ENCODE results near the gene ADAM12. TPM values are rescaled to one million over a fixed set of nuclear protein-coding genes. Genes with fewer than 3 reads are reported as not detected.

Gene ADAM12
- total and polyA plus RNA-seq, 2 donors (not counting 3 experiments of a cell fraction or from before 2014, with no cell fraction given) = 0.22 to 0.33 TPM

DNA sequence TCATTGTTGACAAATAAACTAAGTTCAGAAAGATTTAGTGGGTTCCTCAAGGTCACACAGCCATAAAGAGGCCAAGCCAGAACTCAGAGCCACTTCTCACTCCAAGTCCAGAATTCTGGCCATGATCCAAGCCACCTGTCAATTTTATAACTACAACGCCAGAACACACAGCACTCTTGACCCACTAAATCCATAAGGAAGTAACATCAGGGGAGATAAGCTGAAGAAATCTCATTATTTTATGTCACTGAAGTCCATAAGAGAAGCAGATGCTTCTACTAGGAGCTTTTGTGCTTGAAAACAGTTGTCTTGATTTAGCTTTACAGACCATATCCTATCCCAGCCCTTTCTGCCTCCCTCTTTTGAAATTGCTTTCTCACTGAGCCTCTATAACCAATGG lies 15.9 kb downstream of the ADAM12 start:
- Histone ChIP-seq H3K36me3 (ENCODE audit: control insufficient read depth in 2 of 2, extremely low read depth in 1 of 2, insufficient read depth in 2 of 2, low read length in 2 of 2) (no peaks in the 10 kb centered on the region), H4K20me1 (replicated peaks; ENCODE audit: control insufficient read depth, extremely low read depth, insufficient read depth, low read length) (no peaks in the 10 kb centered on the region), H3K9ac (replicated peaks; ENCODE audit: extremely low read depth, insufficient read depth, low read length) (no peak overlapping the region), H3K4me2 (ENCODE audit: insufficient read depth, low read length) (no peak overlapping the region), H3K9me1 (replicated peaks; ENCODE audit: control insufficient read depth, extremely low read depth, insufficient read depth, low read length) (no peaks in the 10 kb centered on the region), H3K79me2 (ENCODE audit: control insufficient read depth, insufficient read depth, low read length) (no peaks in the 10 kb centered on the region), H3K27me3 (ENCODE audit: control insufficient read depth in 2 of 2, insufficient read depth in 2 of 2, low read length in 2 of 2) (no peaks in the 10 kb centered on the region), H2AFZ (ENCODE audit: low read depth, low read length) (no peak overlapping the region), H3K27ac (ENCODE audit: insufficient read depth, low read depth, low read length) (no peak overlapping the region), H3K9me3 (replicated peaks; ENCODE audit: control insufficient read depth, insufficient read depth, low read length) (no peaks in the 10 kb centered on the region), H3K4me1 (ENCODE audit: control insufficient read depth, extremely low read depth, insufficient read depth, low read length) (no peaks in the 10 kb centered on the region), H3K4me3 (replicated peaks in 1 of 3; ENCODE audit: insufficient read depth in 1 of 3, low read depth in 1 of 3, low read length in 3 of 3) (no peak overlapping the region)
- TF ChIP-seq, protein P1, sequence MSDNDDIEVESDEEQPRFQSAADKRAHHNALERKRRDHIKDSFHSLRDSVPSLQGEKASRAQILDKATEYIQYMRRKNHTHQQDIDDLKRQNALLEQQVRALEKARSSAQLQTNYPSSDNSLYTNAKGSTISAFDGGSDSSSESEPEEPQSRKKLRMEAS (IDR thresholded peaks at IDR 0.05; ENCODE audit: insufficient read depth, insufficient read length) = no peak
- no peak for TF ChIP-seq EZH2 (IDR thresholded peaks at IDR 0.05; ENCODE audit: borderline replicate concordance, low read depth, low read length, severe bottlenecking)
- no peak for TF ChIP-seq MYC (IDR thresholded peaks at IDR 0.05; ENCODE audit: low read depth, low read length)
- no peak for TF ChIP-seq POLR2AphosphoS5 (IDR thresholded peaks at IDR 0.05; ENCODE audit: insufficient read depth, low read depth, low read length)
- no peak for TF ChIP-seq JUN (IDR thresholded peaks at IDR 0.05; ENCODE audit: borderline replicate concordance, insufficient read depth, insufficient read length, low read depth)
- TF ChIP-seq, protein P2, sequence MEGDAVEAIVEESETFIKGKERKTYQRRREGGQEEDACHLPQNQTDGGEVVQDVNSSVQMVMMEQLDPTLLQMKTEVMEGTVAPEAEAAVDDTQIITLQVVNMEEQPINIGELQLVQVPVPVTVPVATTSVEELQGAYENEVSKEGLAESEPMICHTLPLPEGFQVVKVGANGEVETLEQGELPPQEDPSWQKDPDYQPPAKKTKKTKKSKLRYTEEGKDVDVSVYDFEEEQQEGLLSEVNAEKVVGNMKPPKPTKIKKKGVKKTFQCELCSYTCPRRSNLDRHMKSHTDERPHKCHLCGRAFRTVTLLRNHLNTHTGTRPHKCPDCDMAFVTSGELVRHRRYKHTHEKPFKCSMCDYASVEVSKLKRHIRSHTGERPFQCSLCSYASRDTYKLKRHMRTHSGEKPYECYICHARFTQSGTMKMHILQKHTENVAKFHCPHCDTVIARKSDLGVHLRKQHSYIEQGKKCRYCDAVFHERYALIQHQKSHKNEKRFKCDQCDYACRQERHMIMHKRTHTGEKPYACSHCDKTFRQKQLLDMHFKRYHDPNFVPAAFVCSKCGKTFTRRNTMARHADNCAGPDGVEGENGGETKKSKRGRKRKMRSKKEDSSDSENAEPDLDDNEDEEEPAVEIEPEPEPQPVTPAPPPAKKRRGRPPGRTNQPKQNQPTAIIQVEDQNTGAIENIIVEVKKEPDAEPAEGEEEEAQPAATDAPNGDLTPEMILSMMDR (IDR thresholded peaks at IDR 0.05; ENCODE audit: extremely low read depth in 1 of 2, insufficient read depth in 1 of 2, low read depth in 1 of 2, low read length in 2 of 2) = no peak
- no peak for TF ChIP-seq POLR2A (IDR thresholded peaks at IDR 0.05; ENCODE audit: low read depth, low read length)
- TF ChIP-seq GATA2 (IDR thresholded peaks at IDR 0.05; ENCODE audit: insufficient read depth, insufficient read length, low read depth, low read length) = no peak
- TF ChIP-seq FOS (IDR thresholded peaks at IDR 0.05; ENCODE audit: borderline replicate concordance, insufficient read depth, low read length) = no peak
- dilution Hi-C loops (cut with MboI; ENCODE audit: extremely low pct_ligation_motif_present, low sequenced_read_pairs) (no loop called here), intact Hi-C loops (cut with micrococcal nuclease) (no loop called here)
- no TSS peak for BruUV-seq (replicated peaks)
- FAIRE-seq (no peak), DNase-seq (ENCODE audit: low read depth, low spot score) (no peak)
- ChIA-PET POLR2A (no interaction called here), CTCF (interaction anchor here (1.0 kb wide), 1 partner anchor 11 kb away, joined by 3 read pairs; no protein-coding TSS in a partner anchor)
